Breast epithelium (tissue), 3 donors: ENCODE measurements around the gene EIF2A.

Source experiments
- CTCF ChIP-seq, 3 donors: fragments of 450-650 bp; IDR thresholded peaks; one replicate each; pipeline ENCODE4 v1.5.1; 2016 to 2017; ENCODE audit warnings: antibody characterized with exemption in 3 of 3, mild to moderate bottlenecking in 3 of 3, moderate library complexity in 3 of 3
- POLR2A ChIP-seq: fragments of 450-650 bp; IDR thresholded peaks from one replicate; pipeline ENCODE4 v1.6.1; 2016; ENCODE audit warnings: antibody characterized with exemption, mild to moderate bottlenecking, moderate library complexity
- POLR2AphosphoS5 ChIP-seq, 3 donors: sonication (generic); formaldehyde crosslinking; IDR thresholded peaks; one replicate each; pipeline ENCODE4 v1.6.1; 2017; ENCODE audit warnings: antibody characterized with exemption in 3 of 3

- no peak for TF ChIP-seq CTCF (IDR thresholded peaks at IDR 0.05)
- TF ChIP-seq POLR2AphosphoS5 (IDR thresholded peaks at IDR 0.05), result no peak
- TF ChIP-seq POLR2A, result no peak
Observed at GRCh38 chr3:150527464-150528255, 18.9 kb upstream of the EIF2A start.
